HG02943 (cell line): ENCODE data around the gene ACACB.

Source experiments
- ATAC-seq: cut with Tn5 transposase; IDR thresholded peaks from one replicate; pipeline ENCODE4 v1.9.1; 2021; ENCODE audit warnings: mild to moderate bottlenecking, low read depth, moderate library complexity; ENCODE audit not compliant: unreplicated experiment

ACACB gene

GRCh38 chr12:109109746-109110350 lies 6.5 kb upstream of the ACACB start:
- no peak for ATAC-seq

GRCh38 chr12:109110988-109111495 lies 5.3 kb upstream of the ACACB start:
- no peak for ATAC-seq

- no peak for ATAC-seq
Observed at GRCh38 chr12:109112720-109113465, 3.5 kb upstream of the ACACB start.

GRCh38 chr12:109113661-109114321 lies 2.6 kb upstream of the ACACB start:
- ATAC-seq, result no peak

- no peak for ATAC-seq
Observed at GRCh38 chr12:109114644-109115043, 1.7 kb upstream of the ACACB start.

GRCh38 chr12:109115404-109115757 lies 1.0 kb upstream of the ACACB start:
- ATAC-seq, result no peak

- ATAC-seq, result no peak
Observed at GRCh38 chr12:109116611-109116949, 193 bp downstream of the ACACB start.

- ATAC-seq, result no peak
Observed at GRCh38 chr12:109120095-109120494, 3.7 kb downstream of the ACACB start.

GRCh38 chr12:109120557-109120956 lies 4.2 kb downstream of the ACACB start:
- no peak for ATAC-seq

GRCh38 chr12:109121346-109121880 lies 5.0 kb downstream of the ACACB start:
- no peak for ATAC-seq

- no peak for ATAC-seq
Observed at GRCh38 chr12:109124878-109125648, 8.7 kb downstream of the ACACB start.

GRCh38 chr12:109125791-109126190 lies 9.4 kb downstream of the ACACB start:
- ATAC-seq, result no peak

- no peak for ATAC-seq
Observed at GRCh38 chr12:109126784-109127183, 10.4 kb downstream of the ACACB start.

GRCh38 chr12:109127533-109128242 lies 11.3 kb downstream of the ACACB start:
- ATAC-seq, result no peak

GRCh38 chr12:109130297-109131153 lies 14.1 kb downstream of the ACACB start:
- ATAC-seq, result no peak

GRCh38 chr12:109131154-109132050 lies 15.0 kb downstream of the ACACB start:
- no peak for ATAC-seq

GRCh38 chr12:109134186-109134917 lies 18.0 kb downstream of the ACACB start:
- ATAC-seq, result no peak

- no peak for ATAC-seq
Observed at GRCh38 chr12:109137055-109137454, 20.7 kb downstream of the ACACB start.
